GM18870 (cell line): Measurements from ENCODE around the gene MEF2D.

Source experiments
- ATAC-seq: cut with Tn5 transposase; IDR thresholded peaks from one replicate; pipeline ENCODE4 v1.9.1; 2021; ENCODE audit warnings: moderate library complexity; ENCODE audit not compliant: unreplicated experiment

Gene MEF2D

DNA sequence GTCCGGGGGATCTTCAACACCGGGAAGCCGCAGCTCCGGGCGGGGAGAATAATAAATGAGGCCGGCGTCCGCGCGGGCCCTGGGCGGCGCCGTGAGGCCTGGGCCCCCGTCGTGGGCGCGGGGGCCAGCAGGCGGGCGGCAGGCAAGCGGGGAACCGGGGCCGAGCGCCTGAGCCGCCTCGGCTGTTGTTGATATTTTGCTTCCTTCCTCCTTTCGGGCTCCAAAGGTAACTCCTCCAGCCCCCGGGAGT, at the start of gene MEF2D:
Gene MEF2D, minus strand, starts transcription at position 233 of the 250 bp plus-strand sequence. CDS start 17,483 bp downstream, outside the sequence.
- ATAC-seq, result no peak

- no peak for ATAC-seq
These were observed 49.8 kb upstream of the MEF2D start for GRCh38 chr1:156550346-156550745.

- no peak for ATAC-seq
These were observed 49.3 kb upstream of the MEF2D start for GRCh38 chr1:156549831-156550230.

- ATAC-seq, result no peak
These were observed 48.8 kb upstream of the MEF2D start for GRCh38 chr1:156549390-156549789.

GRCh38 chr1:156547982-156548381, 47.4 kb upstream of the MEF2D start:
- ATAC-seq, result no peak

DNA sequence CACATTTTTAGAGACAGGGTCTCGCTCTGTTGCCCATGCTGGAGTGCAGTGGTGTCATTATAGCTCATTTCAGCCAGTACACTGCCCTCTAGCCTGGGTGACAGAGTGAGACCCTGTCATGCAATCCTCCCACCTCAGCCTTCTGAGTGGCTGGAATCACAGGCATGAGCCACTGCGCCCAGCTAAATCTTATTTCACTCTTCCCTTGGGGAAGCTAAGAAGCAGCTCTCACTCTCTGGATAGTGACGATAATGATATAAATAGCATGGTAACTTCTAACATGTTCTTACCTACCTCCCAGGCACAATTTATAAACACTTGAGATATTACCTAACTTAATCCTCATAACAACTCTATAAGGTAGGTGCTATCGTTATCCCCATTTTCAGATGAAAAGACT, 46.9 kb upstream of the MEF2D start:
- ATAC-seq, result no peak

DNA sequence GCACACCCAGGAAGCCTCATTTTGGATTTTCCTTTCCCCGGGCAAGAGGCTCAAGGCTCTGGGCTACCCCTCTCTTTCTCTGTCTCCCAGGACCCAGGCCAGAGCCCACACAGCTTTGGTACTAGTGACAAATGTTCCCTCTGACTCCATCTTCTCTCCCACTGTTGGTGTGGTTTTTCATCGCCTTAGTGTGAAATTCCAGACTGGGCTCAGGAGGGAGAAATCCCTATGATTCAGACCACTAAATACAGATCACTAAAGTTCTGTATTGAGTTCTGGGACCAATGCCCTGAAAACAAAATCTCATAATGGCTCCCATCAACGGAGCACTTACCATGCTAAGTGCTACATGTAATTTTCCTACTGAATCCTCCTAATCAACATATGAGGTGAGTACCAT, 45.7 kb upstream of the MEF2D start:
- ATAC-seq, result no peak

- ATAC-seq, result no peak
These were observed 44.1 kb upstream of the MEF2D start for GRCh38 chr1:156544592-156545102.

- no peak for ATAC-seq
These were observed 42.5 kb upstream of the MEF2D start for GRCh38 chr1:156543066-156543465.

DNA sequence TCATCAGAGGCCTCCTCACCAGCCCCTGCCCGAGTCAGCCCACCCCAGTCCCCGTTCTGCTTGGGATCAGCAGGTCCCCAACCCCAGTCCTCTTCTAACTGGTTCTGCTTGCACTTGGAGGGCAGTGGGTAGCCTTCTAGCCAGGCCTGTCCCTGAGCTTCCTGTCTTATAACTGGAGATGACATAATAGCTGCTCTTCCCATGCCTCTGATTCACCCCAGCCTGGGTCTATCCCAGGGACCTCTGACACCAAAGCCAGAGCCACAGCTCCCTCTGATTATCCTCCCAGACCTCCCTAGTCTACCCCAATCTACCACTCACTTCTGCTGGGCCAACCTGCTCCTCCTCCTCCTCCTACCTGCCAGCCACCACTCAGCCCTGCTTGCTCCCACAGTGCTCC, 40.4 kb upstream of the MEF2D start:
- no peak for ATAC-seq

DNA sequence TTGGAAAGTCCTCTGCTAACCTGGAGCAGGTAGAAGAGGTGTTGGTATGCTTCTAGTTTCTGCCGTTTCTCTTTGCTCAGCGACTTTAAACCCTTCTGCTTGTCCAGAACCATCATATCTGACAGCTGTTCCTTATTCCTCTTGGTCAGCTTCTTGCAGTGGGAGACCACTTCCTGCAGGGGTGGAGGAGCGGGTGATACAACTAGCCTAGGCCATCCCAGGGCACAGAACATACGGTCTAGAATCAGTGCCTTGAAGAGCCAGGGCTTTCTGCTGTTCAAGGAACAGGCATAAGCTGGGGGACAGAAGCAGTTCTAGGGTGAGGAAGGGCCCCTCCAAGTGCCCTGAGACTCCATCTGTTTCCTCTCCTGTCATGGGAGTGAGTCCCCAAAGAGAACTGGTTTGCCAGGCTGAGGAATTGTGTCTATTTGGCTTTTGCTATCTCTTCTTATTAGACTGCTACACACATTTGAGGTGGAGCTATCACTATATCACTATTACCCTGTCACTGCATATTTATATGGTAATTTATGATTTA, 39.3 kb upstream of the MEF2D start:
- ATAC-seq, result no peak

- ATAC-seq, result no peak
These were observed 38.3 kb upstream of the MEF2D start for GRCh38 chr1:156538711-156539440.

GRCh38 chr1:156537027-156537426, 36.5 kb upstream of the MEF2D start:
- no peak for ATAC-seq

DNA sequence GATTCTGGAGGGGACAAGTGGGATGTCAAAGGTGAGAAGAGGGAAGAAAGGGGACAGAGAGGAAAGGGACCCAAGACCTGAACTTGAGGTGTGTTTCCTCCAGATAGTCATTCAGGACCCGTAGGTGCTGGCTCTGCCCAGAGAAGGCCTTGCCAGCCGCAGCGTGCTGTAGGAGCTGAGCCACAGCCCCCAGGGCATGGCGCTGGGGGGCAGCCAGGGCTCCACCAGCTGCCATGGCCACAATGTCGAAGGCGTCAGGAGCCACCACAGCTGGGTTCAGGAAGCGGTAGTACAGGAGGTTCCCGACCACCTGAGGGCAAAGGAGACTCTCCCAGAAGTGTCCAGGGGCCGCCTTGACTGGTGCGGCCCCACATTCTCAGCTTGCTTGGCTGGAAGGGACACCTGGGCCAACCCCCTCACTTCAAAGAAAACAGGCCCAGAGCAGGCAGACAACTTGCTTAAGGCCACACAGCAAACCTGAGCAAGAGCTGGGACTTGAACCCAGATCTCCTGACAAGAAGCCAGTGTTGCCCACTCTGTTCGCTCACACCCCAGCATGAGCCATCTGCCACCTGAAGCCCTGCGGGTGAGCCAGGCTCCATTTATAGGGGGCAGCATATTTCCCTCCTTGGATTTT, 34.0 kb upstream of the MEF2D start:
- ATAC-seq, result no peak

DNA sequence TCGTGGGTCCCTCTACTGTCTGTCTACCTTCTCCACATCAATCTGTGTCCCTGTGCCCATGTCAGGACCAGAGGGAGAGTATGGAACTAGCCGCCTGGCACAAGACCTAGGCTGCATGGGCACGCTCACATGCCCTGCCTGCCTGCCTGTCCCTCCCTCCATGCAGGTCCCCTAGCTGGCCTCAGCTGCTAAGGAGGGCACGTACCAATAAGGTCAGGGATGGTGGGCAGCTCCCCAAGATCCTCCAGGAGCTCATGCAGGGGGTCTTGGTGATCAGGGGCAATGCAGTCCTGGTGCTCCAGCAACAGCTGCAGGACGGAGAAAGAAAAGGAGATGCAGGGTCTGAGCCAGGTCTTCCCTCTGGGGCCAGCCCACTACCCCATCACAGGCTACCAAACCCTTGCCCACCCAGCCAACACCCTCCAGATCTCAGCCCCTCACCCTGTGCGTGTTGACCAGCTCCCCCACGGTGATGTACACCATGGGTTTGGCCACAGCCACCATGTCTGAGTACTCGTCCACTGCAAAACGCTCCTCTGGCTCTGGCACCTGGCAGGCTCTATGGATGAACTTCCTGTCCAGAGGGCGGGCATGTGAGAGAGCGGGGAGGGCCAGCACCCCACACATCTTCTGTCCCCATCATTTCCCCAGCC, 33.1 kb upstream of the MEF2D start:
- no peak for ATAC-seq

DNA sequence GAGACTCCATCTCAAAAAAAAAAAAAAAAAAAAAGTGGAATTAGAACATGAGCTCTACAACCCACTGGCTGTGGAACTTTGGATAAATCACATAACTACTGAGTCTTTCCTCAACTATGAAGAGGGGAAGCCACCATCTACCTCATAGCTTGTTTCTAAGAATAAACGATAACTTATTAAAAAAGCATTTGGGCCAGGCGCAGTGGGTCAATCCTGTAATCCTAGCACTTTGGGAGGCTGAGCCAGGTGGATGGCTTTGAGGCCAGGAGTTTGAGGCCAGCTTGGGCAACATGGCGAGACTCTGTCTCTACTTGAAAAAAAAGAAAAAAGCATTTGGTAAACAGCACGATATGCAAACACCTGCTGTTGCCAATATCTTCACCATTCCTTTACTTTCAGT, 31.8 kb upstream of the MEF2D start:
- ATAC-seq, result no peak

DNA sequence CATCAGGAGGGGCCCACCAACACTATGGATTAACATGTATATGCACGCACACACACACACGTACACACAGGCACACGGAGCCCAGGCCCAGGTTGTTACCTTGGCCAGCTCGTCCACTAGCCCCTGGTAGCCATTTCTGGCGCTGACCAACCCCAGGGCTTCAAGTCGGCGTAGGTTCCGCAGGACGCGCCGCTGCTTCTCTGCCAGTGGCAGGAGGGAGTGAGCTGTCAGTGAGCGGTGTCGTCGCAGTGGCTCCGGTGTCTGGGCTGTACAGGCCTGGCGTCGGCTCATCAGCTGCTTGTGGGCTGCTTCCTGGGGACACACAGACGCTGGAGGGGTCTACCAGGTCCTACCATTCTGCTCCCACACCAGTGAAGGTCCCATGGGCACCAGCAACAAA, 29.4 kb upstream of the MEF2D start:
- ATAC-seq, result no peak

DNA sequence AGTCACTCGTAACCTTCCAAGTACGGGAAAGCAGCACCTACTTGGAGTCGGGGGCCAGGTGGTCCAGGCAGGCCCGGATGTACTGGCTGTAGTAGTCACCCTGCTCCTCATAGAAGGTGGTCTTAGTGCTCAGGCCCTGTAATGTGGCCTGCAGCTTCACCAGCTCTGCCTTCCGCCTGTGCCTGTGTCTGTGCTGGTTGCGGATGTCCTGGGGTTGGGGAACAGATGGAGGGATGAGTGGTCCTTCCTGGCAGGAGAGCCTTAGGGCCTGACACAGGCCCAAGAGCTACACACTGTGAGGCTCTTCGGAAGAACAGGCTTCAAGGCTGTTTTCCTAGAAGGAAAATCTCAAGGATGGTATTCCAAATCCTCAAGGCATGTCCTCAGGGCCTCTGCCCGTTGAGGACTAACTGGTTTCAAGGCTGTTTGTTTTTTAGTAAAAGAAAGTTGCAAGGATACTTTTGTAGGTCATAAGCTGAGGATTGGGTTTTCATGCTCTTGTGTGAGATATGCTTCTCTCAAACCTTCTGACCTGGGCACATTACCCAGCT, 28.4 kb upstream of the MEF2D start:
- ATAC-seq, result no peak

DNA sequence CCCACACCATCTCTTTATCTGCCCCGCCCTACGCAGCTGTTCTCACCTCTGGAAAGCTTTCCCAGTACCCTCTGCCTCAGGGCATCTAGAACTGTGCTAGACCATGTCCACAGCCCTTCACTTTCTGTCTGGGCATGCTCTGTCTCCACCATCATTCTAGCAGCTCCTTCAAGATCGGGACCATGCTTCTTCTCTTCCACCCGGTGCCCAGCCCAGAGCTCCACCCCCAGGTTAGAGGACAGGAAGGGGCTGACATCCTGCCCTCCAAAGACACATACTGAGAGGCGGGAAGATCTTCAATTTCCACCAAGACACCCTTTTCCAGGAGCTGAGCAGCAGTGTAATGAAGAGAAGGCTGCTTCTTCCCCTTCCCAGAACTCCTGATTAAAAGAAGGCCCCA, 27.7 kb upstream of the MEF2D start:
- ATAC-seq, result no peak

DNA sequence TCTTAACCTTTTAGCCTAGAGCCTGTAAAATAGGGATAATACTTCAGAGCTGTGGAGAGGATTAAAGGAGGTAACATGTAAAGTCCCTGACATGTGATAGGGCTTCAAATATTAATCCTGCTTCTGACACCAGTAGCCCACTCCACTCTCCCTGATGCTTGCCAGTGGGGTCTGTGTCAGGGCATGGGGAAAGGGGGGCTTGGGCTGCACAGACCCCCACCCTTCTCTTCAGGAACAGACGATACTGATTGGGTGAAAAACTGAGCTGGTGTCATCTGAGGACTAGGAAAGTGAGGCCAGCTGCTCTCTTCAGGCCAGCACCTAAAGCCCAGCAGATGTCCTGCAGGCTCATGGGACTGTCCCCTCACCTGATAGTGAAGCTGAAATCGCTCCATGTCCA, 27.0 kb upstream of the MEF2D start:
- ATAC-seq, result no peak

DNA sequence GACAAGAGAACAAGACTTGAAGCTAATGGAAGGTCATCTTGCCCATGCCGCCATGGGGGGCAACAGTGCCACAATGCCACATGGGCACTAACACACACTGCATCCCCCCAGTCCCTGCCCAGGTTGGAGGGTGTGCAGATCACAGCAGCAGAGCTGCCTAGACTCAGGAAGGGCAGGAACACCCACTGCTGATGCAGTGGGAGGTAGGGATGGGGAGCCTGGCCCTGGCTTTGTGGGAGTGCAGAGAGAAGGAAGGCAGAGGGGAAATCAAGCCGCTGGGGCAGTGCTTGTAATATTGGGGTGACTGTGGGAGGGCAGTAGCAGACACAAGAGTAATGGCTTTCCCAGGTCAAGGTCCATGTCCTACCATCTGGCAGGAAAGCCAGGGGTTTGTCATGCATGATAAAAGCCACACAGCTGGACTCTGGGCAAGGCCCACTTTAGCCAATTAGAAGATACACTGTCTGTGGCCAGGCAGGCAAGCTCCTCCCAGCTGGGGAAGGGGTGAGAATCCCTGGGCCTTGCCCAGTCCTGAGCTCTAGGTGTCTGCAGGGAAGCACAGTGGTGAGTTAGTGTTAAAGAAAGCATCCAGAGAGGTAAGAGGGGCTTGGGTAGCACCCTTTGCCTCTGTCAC, 25.4 kb upstream of the MEF2D start:
- no peak for ATAC-seq
